Ramos (cell line): ENCODE measurements around the gene PRKAR1B.
"Not testable (repeated sequence)": the region's sequence is repeated elsewhere in the genome, so short reads cannot be mapped to it uniquely, and the experiment has no call there.

ENCODE experiments used
- in situ Hi-C: fragments of 300-500 bp; cut with MboI; formaldehyde crosslinking; loops from one replicate; pipeline ENCODE4 v1.14.3; 2022; ENCODE audit warnings: low sequenced_read_pairs; ENCODE audit not compliant: unreplicated experiment

Gene PRKAR1B

GRCh38 chr7:673681-674453, 53.2 kb downstream of the PRKAR1B start:
- in situ Hi-C loops: no loop called here

GRCh38 chr7:672891-673290, 54.2 kb downstream of the PRKAR1B start:
- in situ Hi-C loops: no loop called here

- in situ Hi-C loops: no loop called here
These were observed 55.6 kb downstream of the PRKAR1B start for GRCh38 chr7:671415-672042.

DNA sequence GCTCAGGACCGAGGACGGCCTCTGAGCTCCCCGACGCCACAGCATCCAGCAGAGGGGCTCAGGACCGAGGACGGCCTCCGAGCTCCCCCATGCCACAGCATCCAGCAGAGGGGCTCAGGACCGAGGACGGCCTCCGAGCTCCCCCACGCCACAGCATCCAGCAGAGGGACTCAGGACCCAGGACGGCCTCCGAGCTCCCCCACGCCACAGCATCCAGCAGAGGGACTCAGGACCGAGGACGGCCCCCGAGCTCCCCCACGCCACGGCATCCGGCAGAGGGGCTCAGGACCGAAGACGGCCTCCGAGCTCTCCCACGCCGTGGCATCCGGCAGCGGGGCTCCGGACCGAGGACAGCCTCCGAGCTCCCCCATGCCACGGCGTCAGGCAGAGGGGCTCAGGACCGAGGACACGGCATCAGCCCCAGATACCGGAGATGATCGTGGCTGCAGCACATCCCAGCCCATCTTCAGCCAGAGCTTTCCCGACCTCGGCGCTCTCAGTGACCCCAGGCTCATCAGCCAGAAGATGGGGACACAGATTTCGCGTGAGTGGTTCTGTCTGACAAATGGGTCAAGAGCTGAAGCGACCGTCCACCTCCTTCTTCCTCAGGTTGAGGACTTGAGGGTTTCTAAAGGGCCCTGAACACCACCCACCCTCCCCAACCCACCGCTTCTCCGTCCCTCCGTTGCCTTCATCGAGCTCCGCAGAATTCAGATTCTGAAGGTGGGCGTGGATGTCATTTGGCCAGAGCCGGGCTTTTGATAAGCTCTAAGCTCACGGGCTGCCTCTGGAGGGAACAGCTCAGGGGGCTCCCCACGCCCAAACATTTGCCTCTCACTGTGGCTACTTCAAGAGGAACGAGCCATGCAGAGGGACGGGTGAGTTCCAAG, 56.3 kb downstream of the PRKAR1B start:
- in situ Hi-C loops: no loop called here

- in situ Hi-C loops: no loop called here
These were observed 58.1 kb downstream of the PRKAR1B start for GRCh38 chr7:668958-669357.

DNA sequence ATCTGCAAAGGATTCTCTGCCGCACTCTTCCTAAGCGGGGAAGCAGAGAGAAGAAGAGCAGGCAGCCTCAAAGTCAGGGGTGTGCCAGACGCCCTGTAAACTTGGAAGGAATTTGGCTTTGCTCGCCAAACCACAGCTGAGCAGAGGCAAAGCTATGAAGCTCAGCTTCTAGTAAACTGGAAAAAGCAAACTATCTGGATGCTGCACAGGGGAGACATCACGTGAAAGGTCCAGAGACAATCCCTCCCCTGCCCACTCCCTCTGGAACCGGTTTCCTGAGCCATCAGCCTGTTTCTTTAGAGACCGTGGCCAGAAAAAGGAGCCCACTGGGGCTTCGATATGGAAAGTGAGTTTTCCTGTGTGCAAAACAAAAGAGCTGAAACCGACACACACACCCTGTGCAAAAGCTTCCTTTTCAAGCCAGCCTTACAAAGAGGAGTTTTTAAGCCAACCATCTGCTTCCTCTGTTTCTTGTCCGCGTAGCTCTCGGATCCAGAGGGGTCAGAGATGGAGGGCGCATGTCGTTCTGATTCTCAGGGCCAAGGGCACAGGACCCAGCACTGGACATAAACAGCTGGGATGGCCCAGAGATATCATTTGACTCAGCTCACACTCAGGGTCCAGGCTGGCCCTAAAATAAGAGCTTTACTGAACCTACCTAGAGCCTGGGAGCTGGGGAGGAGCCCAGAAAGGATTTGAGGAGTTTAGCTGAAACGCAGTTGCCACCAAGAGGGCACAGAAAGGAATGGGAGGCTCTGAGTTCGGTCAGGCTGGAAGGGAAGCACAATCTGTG, 58.7 kb downstream of the PRKAR1B start:
- in situ Hi-C loops: no loop called here

DNA sequence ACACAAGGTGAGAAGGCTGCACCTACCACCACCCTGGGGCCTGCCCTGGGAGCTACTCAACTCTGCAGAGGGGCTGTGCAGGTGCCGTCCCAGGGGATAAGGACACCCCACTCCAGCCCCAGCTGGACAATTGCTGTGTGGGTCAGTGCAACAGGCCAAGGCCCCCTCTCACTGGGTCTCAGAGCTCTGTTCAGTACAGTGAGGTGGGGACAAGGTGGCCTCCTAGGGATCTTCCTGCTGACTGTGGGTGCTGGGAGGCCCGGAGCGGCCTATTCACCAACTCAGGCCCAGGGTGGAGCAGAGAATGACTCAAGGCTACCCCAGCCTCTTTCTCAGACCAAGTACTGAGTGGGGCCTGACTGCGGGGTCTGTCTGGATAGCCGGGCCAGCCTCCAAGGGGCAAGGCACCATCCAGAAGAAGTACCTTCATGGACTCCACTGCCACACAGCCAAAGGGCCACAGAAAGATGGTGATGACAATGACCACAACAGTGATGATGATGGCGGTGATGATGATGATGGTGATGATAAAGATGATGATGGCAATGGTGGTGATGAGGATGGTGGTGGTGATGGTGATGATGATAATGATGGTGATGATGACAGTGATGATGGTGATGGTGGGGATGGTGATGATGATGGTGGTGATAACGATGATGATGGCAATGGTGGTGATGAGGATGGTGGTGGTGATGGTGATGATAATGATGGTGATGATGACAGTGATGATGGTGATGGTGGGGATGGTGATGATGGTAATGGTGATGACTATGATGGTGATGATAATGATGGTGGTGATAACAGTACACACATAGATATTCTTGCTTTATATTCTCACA, 60.4 kb downstream of the PRKAR1B start:
- in situ Hi-C loops: no loop called here

- in situ Hi-C loops: no loop called here
These were observed 61.2 kb downstream of the PRKAR1B start for GRCh38 chr7:665736-666453.

GRCh38 chr7:664997-665735, 61.9 kb downstream of the PRKAR1B start:
- in situ Hi-C loops: no loop called here

GRCh38 chr7:664402-664775, 62.7 kb downstream of the PRKAR1B start:
- in situ Hi-C loops: no loop called here

- in situ Hi-C loops: no loop called here
These were observed 64.5 kb downstream of the PRKAR1B start for GRCh38 chr7:662576-662975.

DNA sequence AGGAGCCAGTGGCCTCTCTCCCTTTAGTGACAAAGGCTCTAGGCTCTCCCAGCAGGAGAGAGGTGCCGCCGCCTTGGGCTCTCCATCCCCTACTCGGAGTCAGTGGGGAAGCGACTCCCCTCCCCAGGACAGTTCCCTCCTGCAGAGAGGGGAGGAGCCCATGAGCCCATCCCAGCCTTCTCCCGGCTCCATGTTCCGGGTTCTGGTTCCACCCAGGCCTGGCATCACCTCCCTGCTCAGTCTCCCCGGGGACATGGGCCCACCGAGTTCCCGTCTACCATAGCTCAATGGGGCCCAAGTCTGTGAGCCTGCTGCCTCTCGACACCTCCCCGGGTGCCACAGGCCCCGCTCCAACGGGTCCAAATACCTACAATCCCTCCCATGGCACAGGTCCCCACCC, 67.1 kb downstream of the PRKAR1B start:
- in situ Hi-C loops: no loop called here

GRCh38 chr7:659306-659847, 67.7 kb downstream of the PRKAR1B start:
- in situ Hi-C loops: no loop called here

- in situ Hi-C loops: no loop called here
These were observed 69.4 kb downstream of the PRKAR1B start for GRCh38 chr7:657565-658119.

DNA sequence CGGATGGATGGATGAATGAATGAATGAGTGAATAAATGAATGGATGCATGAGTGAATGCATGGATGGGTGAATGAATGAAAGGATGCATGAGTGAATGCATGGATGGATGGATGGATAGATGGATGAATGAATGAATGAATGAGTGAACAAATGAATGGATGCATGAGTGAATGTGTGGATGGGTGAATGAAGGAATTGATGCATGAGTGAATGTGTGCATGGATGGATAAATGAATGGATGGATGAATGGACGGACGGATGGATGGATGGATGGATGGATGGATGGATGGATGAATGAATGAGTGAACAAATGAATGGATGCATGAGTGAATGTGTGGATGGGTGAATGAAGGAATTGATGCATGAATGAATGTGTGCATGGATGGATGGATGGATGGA, 70.1 kb downstream of the PRKAR1B start:
- in situ Hi-C loops: not testable (repeated sequence)

GRCh38 chr7:655758-656157, 71.3 kb downstream of the PRKAR1B start:
- in situ Hi-C loops: no loop called here
